Skeletal muscle satellite cell (primary cell): Measurements from ENCODE around the gene ITIH6.

Source experiments
- H3K27me3 ChIP-seq: 2 replicates; pipeline ENCODE4 v1.7.0; 2013; ENCODE audit warnings: low read length; ENCODE audit not compliant: control insufficient read depth, insufficient read depth
- H3K36me3 ChIP-seq: 2 replicates; pipeline ENCODE4 v1.7.0; 2013; ENCODE audit warnings: mild to moderate bottlenecking, control low read depth, low read length; ENCODE audit not compliant: insufficient read depth
- H3K4me1 ChIP-seq: 2 replicates; pipeline ENCODE4 v1.7.0; 2013; ENCODE audit warnings: low read length; ENCODE audit not compliant: control insufficient read depth, insufficient read depth
- H3K4me2 ChIP-seq: 2 replicates; pipeline ENCODE4 v1.7.0; 2013; ENCODE audit warnings: mild to moderate bottlenecking, low read length
- H3K4me3 ChIP-seq: 2 replicates; pipeline ENCODE4 v1.7.0; 2013; ENCODE audit warnings: low read length
- H3K9ac ChIP-seq: 2 replicates; pipeline ENCODE4 v1.7.0; 2013; ENCODE audit warnings: mild to moderate bottlenecking, low read depth, low read length, moderate library complexity
- H3K9me3 ChIP-seq: replicated peaks from 2 replicates; pipeline ENCODE4 v1.7.0; 2013; ENCODE audit warnings: mild to moderate bottlenecking, control low read depth, low read length

The ITIH6 gene

GRCh38 chrX:54819201-54819600, 21.1 kb upstream of the ITIH6 start:
- Histone ChIP-seq H3K4me3 (no peak overlapping the region), H3K4me2 (no peak overlapping the region), H3K36me3 (peaks cover 17% of the 10 kb centered on the region), H3K27me3 (no peaks in the 10 kb centered on the region), H3K4me1 (no peaks in the 10 kb centered on the region), H3K9ac (no peak overlapping the region), H3K9me3 (no peaks in the 10 kb centered on the region)

DNA sequence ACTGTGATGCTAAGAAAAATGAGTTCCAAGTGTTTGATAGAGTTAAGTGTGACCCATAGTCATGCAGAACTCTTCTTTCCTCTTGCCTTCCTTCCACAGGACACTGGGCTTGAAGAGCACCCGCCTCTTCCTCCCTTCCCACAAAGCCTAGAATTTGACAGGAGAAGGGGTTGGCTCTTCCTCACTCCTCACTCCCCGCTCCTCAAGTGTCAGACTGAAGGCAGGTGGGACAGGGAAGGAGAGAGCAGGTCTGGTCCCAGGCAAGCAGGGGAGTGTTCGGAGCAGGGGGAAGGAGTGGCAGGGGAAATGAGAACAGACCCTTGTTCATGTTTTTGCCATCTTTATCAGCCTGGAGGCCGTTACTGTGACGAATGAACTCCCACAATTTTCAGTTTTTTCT, 20.2 kb upstream of the ITIH6 start:
- H3K9me3 ChIP-seq, result no peaks in the 10 kb centered on the region
- H3K9ac ChIP-seq, result no peak overlapping the region
- no peak overlapping the region for H3K4me2 ChIP-seq
- no peak overlapping the region for H3K4me3 ChIP-seq
- no peaks in the 10 kb centered on the region for H3K27me3 ChIP-seq
- no peaks in the 10 kb centered on the region for H3K4me1 ChIP-seq
- H3K36me3 ChIP-seq, result peaks cover 27% of the 10 kb centered on the region

DNA sequence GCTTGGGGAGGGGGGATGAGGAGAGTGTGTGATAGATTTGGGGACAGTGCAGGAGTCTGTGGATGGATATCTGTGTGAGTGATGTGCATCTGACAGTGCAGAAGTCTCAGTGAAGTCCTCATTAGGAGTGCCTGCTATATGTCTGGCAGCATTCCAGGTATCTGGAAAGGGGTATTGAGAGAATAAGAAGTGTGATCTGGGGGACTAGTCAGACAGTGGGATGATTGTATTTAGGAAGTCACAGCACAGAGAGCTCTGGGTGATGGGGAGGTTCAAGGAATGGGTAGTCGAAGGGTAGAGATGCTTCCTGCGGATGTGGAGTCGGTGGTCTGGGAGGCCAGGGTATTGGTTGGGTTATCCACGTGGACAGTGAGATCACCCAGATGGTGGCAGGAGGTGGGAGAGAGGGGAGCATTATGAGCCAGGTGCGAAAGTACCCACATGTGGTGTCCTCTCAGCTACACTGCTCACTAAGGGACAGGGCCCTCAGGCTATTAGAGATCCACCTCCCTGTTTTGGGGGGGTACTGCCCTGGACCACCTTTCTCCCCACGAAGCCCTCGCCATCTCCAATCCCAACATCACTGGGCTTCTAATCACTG, 19.3 kb upstream of the ITIH6 start:
- peaks cover 31% of the 10 kb centered on the region for H3K36me3 ChIP-seq
- H3K9me3 ChIP-seq, result no peaks in the 10 kb centered on the region

DNA sequence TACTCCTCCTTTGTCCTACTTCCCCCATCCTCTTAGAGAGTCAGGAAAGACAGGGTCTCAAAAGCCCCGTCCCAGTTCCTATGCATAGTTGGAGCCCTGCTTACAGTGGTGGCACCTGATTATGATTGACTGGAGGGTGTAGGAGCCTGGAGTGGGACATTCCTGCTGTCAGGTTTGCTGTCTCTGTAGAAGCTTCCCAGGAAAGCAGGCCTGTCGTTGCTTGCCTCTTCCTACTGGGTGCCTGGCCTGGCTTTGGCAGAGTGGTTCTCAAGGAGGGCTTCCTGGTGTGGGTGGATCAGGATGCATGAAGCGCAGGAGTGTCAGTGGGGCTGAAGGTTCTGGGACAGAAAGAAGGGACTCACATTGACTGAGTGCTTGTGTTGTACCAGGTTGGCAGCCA, 14.3 kb upstream of the ITIH6 start:
- Histone ChIP-seq H3K4me1 (peaks cover 6% of the 10 kb centered on the region), H3K4me3 (no peak overlapping the region), H3K36me3 (peaks cover 44% of the 10 kb centered on the region), H3K9me3 (no peaks in the 10 kb centered on the region), H3K27me3 (no peaks in the 10 kb centered on the region), H3K4me2 (no peak overlapping the region), H3K9ac (no peak overlapping the region)

More for the DNA sequence above, 19.3 kb upstream of the ITIH6 start:
- no peaks in the 10 kb centered on the region for H3K27me3 ChIP-seq
- H3K4me2 ChIP-seq, result no peak overlapping the region
- H3K4me1 ChIP-seq, result no peaks in the 10 kb centered on the region
- no peak overlapping the region for H3K9ac ChIP-seq
- no peak overlapping the region for H3K4me3 ChIP-seq

DNA sequence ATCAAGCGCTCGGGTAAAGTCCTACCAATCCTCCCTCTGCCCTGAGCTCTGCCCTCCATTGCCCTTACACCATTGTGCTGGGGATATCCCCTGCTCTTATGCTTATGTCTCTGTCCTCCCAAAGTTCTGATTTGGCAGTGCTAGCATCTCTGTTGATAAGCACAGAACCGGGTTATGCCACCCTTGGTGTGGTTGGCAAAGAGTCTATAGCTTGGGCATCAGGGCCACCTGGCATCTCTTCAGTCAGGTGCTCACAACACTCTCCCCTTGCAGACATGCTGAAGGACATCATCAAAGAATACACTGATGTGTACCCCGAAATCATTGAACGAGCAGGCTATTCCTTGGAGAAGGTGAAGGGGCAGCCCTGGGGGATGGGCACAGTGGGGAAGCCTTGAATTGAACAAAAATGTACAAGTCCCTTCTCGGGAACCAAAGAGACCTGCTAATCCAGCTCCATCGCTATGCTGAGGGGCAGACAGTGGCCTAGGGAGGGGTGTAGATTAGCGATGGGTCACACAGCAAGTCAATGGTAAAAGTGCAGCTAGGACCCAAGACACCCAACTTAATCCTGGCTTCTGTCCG, 13.3 kb upstream of the ITIH6 start:
- H3K9ac ChIP-seq, result no peak overlapping the region
- peaks cover 6% of the 10 kb centered on the region for H3K4me1 ChIP-seq
- no peak overlapping the region for H3K4me3 ChIP-seq
- no peak overlapping the region for H3K4me2 ChIP-seq
- H3K36me3 ChIP-seq, result peaks cover 44% of the 10 kb centered on the region
- H3K9me3 ChIP-seq, result no peaks in the 10 kb centered on the region
- H3K27me3 ChIP-seq, result peaks cover 1% of the 10 kb centered on the region

GRCh38 chrX:54810532-54810931, 12.5 kb upstream of the ITIH6 start:
- H3K36me3 ChIP-seq, result peaks cover 40% of the 10 kb centered on the region
- no peak overlapping the region for H3K9ac ChIP-seq
- H3K9me3 ChIP-seq, result no peaks in the 10 kb centered on the region
- H3K4me2 ChIP-seq, result peak overlapping the region; percentile 87
- peak overlapping the region; percentile 75 for H3K4me3 ChIP-seq
- H3K4me1 ChIP-seq, result peaks cover 6% of the 10 kb centered on the region
- H3K27me3 ChIP-seq, result peaks cover 10% of the 10 kb centered on the region

GRCh38 chrX:54808605-54809483, 10.8 kb upstream of the ITIH6 start:
- Histone ChIP-seq H3K4me2 (peak overlapping the region; percentile 90), H3K27me3 (peaks cover 18% of the 10 kb centered on the region), H3K4me1 (peaks cover 6% of the 10 kb centered on the region), H3K4me3 (peak overlapping the region; percentile 82), H3K36me3 (peaks cover 23% of the 10 kb centered on the region), H3K9ac (peak overlapping the region; percentile 89), H3K9me3 (no peaks in the 10 kb centered on the region)

DNA sequence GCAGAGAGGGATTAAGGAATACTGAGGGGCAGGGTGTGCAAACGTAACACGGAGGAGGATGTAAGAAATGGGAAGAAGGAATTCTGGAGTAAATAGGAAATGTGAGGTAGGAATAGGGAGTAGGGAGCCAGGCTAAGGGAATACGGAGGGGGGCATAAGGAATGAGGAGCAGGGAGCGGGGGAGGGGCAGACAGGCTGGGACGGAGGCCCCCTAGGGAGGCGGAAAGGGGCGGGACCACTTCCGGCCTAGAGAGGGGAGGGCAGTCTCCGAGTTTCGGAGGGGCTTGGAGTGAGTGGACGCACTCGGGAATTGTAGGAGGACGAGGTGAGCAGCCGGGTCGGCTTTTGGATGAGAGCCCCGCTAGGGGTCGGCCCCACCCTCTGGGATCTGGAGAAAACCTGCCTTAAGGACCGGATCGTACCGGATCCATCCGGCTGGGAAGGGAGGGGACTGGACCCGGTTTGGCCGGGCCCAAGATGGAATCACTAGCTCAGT, 10.1 kb upstream of the ITIH6 start:
- peaks cover 6% of the 10 kb centered on the region for H3K4me1 ChIP-seq
- H3K27me3 ChIP-seq, result peaks cover 25% of the 10 kb centered on the region
- peak overlapping the region; percentile 89 for H3K9ac ChIP-seq
- H3K4me2 ChIP-seq, result peak overlapping the region; percentile 90
- H3K4me3 ChIP-seq, result peak overlapping the region; percentile 82
- no peaks in the 10 kb centered on the region for H3K9me3 ChIP-seq
- peaks cover 17% of the 10 kb centered on the region for H3K36me3 ChIP-seq

GRCh38 chrX:54807524-54808108, 9.6 kb upstream of the ITIH6 start, which contains the start of gene MAGED2:
MAGED2 (plus strand) TSS chrX:54807745; CDS start chrX:54809332, 1,587 bp downstream.
- H3K4me1 ChIP-seq, result peaks cover 6% of the 10 kb centered on the region
- H3K4me2 ChIP-seq, result peak within 1 kb of the TSS; percentile 90
- H3K4me3 ChIP-seq, result peak within 1 kb of the TSS; percentile 82
- peaks cover 25% of the 10 kb centered on the region for H3K27me3 ChIP-seq
- no peaks in the 10 kb centered on the region for H3K9me3 ChIP-seq
- peaks cover 14% of the 10 kb centered on the region for H3K36me3 ChIP-seq
- H3K9ac ChIP-seq, result peak within 1 kb of the TSS; percentile 89

GRCh38 chrX:54799046-54799445, 991 bp upstream of the ITIH6 start:
- Histone ChIP-seq H3K9me3 (no peaks in the 10 kb centered on the region), H3K36me3 (no peaks in the 10 kb centered on the region), H3K4me1 (no peaks in the 10 kb centered on the region), H3K9ac (no peak overlapping the region), H3K4me2 (no peak overlapping the region), H3K27me3 (peaks cover 30% of the 10 kb centered on the region), H3K4me3 (no peak overlapping the region)

GRCh38 chrX:54794795-54795194, 3.3 kb downstream of the ITIH6 start:
- Histone ChIP-seq H3K4me2 (no peak overlapping the region), H3K9ac (no peak overlapping the region), H3K4me1 (no peaks in the 10 kb centered on the region), H3K9me3 (no peaks in the 10 kb centered on the region), H3K4me3 (no peak overlapping the region), H3K36me3 (no peaks in the 10 kb centered on the region), H3K27me3 (peaks cover 10% of the 10 kb centered on the region)
